ENCODE data around the gene RNF213. TPM values are rescaled to one million over a fixed set of nuclear protein-coding genes. Genes with fewer than 3 reads are reported as not detected.

RNF213 gene
- total and polyA plus RNA-seq, 2 of the 8 experiments (the other 6 are each of a cell fraction or from before 2014, with no cell fraction given) = 33.8 to 62.8 TPM

- TF ChIP-seq, protein P1, sequence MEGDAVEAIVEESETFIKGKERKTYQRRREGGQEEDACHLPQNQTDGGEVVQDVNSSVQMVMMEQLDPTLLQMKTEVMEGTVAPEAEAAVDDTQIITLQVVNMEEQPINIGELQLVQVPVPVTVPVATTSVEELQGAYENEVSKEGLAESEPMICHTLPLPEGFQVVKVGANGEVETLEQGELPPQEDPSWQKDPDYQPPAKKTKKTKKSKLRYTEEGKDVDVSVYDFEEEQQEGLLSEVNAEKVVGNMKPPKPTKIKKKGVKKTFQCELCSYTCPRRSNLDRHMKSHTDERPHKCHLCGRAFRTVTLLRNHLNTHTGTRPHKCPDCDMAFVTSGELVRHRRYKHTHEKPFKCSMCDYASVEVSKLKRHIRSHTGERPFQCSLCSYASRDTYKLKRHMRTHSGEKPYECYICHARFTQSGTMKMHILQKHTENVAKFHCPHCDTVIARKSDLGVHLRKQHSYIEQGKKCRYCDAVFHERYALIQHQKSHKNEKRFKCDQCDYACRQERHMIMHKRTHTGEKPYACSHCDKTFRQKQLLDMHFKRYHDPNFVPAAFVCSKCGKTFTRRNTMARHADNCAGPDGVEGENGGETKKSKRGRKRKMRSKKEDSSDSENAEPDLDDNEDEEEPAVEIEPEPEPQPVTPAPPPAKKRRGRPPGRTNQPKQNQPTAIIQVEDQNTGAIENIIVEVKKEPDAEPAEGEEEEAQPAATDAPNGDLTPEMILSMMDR (IDR thresholded peaks at IDR 0.05; ENCODE audit: control extremely low read depth in 1 of 3, insufficient read depth in 1 of 3, low read depth in 1 of 3, low read length in 3 of 3) = no peak
- TF ChIP-seq HDAC2 (IDR thresholded peaks at IDR 0.05; ENCODE audit: borderline replicate concordance in 1 of 2, low read depth in 2 of 2, low read length in 2 of 2) = no peak
- no peak for TF ChIP-seq EGR1 (IDR thresholded peaks at IDR 0.05; ENCODE audit: borderline replicate concordance, low read depth, low read length)
- no peak for TF ChIP-seq JUN (IDR thresholded peaks at IDR 0.05; ENCODE audit: low read depth, low read length)
- no peak for TF ChIP-seq ZNF274 (IDR thresholded peaks at IDR 0.05; ENCODE audit: borderline replicate concordance, extremely low read depth, low read length)
These were observed 71.2 kb downstream of the RNF213 start (continued) for GRCh38 chr17:80331820-80332219.

Data from H1 (cell line).